ENCODE data around the gene ESPNL. TPM values are rescaled to one million over a fixed set of nuclear protein-coding genes. Genes with fewer than 3 reads are reported as not detected.
"Not testable (repeated sequence)": the region's sequence is repeated elsewhere in the genome, so short reads cannot be mapped to it uniquely, and the experiment has no call there.

Gene ESPNL
- total RNA-seq, 2 experiments from 2014 or later: 0.12 to 0.14 TPM

DNA sequence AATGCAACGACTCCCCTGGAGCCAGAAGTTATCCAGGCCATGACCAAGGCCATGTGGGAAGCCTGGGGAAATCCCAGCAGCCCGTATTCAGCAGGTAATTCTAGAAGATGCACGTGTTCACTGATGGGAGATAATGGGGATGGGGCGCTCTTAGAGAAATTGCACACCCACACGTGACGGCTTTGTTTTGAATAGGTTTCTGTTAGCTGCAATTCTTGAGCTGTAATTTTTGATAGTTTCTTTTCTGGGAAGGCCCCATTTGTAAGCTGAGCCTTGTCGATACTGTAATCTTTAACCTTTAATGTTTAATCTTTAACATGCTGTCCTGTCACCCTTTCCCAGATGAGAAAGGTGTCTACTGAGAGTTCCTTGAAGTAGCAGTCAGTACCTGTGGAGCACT lies 35.8 kb upstream of the ESPNL start:
- POLR2A ChIA-PET: no interaction called here
- CTCF ChIA-PET: interaction anchor here (0.8 kb wide), 1 partner anchor 96 kb away, joined by 4 read pairs; no protein-coding TSS in a partner anchor
- no peak overlapping the region for H3K4me3 Mint-ChIP-seq
- DNase-seq: no peak
- H3K27ac Mint-ChIP-seq: peak overlapping the region; percentile 26
- intact Hi-C loops (cut with micrococcal nuclease): loop anchor here (5.0 to 10.0 kb wide), 3 partner anchors 140 to 362 kb away; partner anchors contain the start of genes ILKAP and PER2
- peaks cover 21% of the 10 kb centered on the region for H3K9me3 Mint-ChIP-seq
- H3K36me3 Mint-ChIP-seq: peaks cover 53% of the 10 kb centered on the region
- peaks cover 76% of the 10 kb centered on the region for H3K4me1 Mint-ChIP-seq (ENCODE audit: low read depth)
- no peaks in the 10 kb centered on the region for H3K27me3 Mint-ChIP-seq

DNA sequence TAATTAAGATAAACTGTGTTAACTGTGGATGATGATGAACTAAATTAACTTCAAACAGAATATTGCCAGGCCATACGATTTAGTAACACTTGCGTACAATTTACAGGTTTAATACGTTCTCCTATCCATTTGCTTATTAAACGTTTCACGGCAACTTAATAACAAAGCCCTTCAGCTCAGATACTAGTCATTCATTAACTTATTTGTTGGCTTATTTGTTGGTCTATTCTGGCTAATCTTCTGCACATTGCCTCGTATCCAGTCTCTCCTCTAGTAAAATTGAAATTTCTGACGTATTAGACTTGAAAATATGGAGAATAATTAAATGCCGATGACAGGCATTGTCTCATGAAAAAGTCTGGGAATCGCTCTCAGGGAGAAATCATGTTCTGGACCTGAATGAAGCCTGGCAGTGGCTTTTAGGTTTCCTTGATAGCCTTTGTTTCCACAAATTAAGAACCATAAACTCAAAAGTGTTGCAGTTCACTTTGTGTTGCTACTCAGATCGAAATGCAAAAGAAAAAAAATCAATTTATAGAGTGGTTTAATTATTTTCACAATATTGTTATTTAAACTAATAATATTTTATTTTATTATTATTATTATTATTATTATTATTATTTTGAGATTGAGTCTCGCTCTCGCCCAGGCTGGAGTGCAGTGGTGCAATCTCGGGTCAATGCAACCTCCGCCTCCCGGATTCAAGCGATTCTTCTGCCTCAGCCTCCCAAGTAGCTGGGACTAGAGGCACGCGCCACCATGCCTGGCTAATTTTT lies 34.9 kb upstream of the ESPNL start:
- Mint-ChIP-seq H3K36me3 (peaks cover 59% of the 10 kb centered on the region), H3K4me3 (no peak overlapping the region), H3K9me3 (peaks cover 21% of the 10 kb centered on the region), H3K4me1 (ENCODE audit: low read depth) (peaks cover 75% of the 10 kb centered on the region), H3K27ac (no peak overlapping the region), H3K27me3 (no peaks in the 10 kb centered on the region)
- ChIA-PET POLR2A (no interaction called here), CTCF (interaction anchor here (0.8 kb wide), 1 partner anchor 96 kb away, joined by 4 read pairs; no protein-coding TSS in a partner anchor)
- intact Hi-C loops (cut with micrococcal nuclease): loop anchor here (10.0 kb wide), 2 partner anchors 140 to 220 kb away; partner anchors contain the start of genes ILKAP and PER2
- no peak for DNase-seq

DNA sequence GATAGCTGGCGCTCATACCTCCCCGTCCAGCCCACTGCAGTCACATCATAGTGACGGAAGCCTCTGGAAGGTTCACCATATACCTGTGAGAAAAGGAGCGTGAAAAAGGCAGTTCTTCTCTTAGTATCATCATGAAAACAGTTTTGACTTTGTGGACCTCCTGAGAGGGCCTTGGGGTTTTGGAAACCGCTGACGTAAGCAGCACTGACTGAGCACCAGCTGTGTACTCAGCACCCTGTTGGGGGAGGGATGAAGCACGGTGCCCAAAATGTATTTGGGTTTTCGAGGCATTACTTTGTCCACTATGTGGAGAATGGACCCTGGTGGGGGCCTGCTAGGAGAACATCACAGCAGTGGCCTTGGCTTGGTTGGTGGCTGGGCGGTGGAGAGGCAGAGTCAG lies 33.9 kb upstream of the ESPNL start:
- Mint-ChIP-seq H3K9me3 (peaks cover 21% of the 10 kb centered on the region), H3K27me3 (no peaks in the 10 kb centered on the region), H3K36me3 (peaks cover 62% of the 10 kb centered on the region), H3K27ac (peak overlapping the region; percentile 63), H3K4me1 (ENCODE audit: low read depth) (peaks cover 78% of the 10 kb centered on the region), H3K4me3 (no peak overlapping the region)
- no peak for DNase-seq
- intact Hi-C loops (cut with micrococcal nuclease): loop anchor here (10.0 kb wide), 2 partner anchors 139 to 219 kb away; partner anchors contain the start of genes ILKAP and PER2
- ChIA-PET CTCF (no interaction called here), POLR2A (no interaction called here)

DNA sequence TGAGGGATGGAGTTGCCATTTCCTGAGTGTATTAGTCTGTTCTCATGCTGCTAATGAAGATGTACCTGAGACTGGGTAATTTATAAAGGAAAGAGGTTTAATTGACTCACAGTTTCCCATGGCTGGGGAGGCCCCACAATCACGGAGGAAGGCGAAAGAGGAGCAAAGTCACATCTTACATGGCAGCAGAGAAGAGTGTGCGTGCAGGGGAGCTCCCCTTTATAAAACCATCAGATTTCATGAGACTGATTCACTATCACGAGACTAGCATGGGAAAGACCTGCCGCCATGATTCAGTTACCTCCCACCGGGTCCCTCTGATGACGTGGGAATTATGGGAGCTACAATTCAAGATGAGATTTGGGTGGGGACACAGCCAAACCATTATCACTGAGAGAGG lies 33.4 kb upstream of the ESPNL start:
- POLR2A ChIA-PET, CTCF ChIA-PET, H3K27me3 Mint-ChIP-seq, H3K4me3 Mint-ChIP-seq: not testable (repeated sequence)
- intact Hi-C loops (cut with micrococcal nuclease): loop anchor here (10.0 kb wide), 2 partner anchors 138 to 218 kb away; partner anchors contain the start of genes ILKAP and PER2
- Mint-ChIP-seq H3K36me3 (peaks cover 59% of the 10 kb centered on the region), H3K9me3 (peaks cover 21% of the 10 kb centered on the region), H3K27ac (peak overlapping the region; percentile 63), H3K4me1 (ENCODE audit: low read depth) (peaks cover 76% of the 10 kb centered on the region)
- DNase-seq: peak; percentile 56

DNA sequence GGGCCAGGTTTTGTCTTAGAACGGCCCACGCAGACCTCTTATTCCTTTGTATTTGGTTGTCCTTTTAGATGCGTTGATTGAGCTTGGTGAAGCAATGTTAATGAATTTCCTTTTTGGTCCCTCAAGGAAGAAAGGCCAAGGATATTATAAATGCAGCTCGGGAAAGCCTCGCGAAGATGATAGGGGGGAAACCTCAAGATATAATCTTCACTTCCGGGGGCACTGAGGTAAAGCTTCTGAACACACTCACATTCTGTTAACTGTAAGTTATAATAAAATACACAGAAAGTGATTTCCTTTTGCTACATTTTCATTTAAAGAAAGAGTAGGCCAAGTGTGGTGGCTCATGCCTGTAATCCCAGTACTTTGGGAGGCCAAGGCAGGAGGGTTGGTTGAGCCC lies 32.2 kb upstream of the ESPNL start:
- Mint-ChIP-seq H3K36me3 (peaks cover 70% of the 10 kb centered on the region), H3K9me3 (peaks cover 26% of the 10 kb centered on the region), H3K27ac (peak overlapping the region; percentile 63), H3K4me1 (ENCODE audit: low read depth) (peaks cover 70% of the 10 kb centered on the region), H3K4me3 (no peak overlapping the region), H3K27me3 (no peaks in the 10 kb centered on the region)
- ChIA-PET POLR2A (no interaction called here), CTCF (interaction anchor here (1.3 kb wide), 1 partner anchor 145 kb away, joined by 3 read pairs; no protein-coding TSS in a partner anchor)
- DNase-seq: no peak
- intact Hi-C loops (cut with micrococcal nuclease): loop anchor here (10.0 kb wide), 2 partner anchors 137 to 217 kb away; partner anchors contain the start of genes ILKAP and PER2

DNA sequence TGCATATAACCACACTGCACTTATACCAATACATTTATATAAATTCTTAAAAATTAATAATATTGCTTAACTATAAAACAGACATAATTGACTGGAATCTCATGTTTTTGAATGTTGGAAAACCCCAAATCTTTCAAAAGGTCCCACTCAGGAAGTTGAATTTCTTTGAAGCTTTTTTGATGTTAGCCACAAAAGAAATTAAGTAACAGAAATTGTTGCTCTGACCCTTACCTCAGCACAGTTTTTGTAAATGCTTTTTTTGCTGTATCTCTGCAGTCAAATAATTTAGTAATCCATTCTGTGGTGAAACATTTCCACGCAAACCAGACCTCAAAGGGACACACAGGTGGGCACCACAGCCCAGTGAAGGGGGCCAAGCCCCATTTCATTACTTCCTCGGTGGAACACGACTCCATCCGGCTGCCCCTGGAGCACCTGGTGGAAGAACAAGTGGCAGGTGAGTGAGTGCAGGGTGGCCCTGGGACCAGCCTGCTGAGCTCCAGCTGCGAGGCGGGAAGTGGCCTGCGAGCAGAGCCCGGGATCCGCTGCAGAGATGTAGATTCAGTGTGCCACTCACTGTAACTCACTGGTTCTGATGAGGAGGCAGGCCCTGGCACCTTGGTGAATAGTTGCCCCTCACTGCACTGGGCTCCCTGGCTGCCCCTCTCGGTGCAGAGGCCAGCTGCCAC lies 31.0 kb upstream of the ESPNL start:
- intact Hi-C loops (cut with micrococcal nuclease): loop anchor here (10.0 kb wide), 2 partner anchors 136 to 216 kb away; partner anchors contain the start of genes ILKAP and PER2
- ChIA-PET POLR2A (interaction anchor here (1.8 kb wide), 1 partner anchor 8 kb away, joined by 6 read pairs; the partner anchor contains the start of gene SCLY), CTCF (no interaction called here)
- Mint-ChIP-seq H3K4me1 (ENCODE audit: low read depth) (peaks cover 58% of the 10 kb centered on the region), H3K36me3 (peaks cover 78% of the 10 kb centered on the region), H3K9me3 (peaks cover 28% of the 10 kb centered on the region), H3K4me3 (peak overlapping the region; percentile 2), H3K27ac (peak overlapping the region; percentile 66), H3K27me3 (no peaks in the 10 kb centered on the region)
- peak; percentile 30 for DNase-seq

DNA sequence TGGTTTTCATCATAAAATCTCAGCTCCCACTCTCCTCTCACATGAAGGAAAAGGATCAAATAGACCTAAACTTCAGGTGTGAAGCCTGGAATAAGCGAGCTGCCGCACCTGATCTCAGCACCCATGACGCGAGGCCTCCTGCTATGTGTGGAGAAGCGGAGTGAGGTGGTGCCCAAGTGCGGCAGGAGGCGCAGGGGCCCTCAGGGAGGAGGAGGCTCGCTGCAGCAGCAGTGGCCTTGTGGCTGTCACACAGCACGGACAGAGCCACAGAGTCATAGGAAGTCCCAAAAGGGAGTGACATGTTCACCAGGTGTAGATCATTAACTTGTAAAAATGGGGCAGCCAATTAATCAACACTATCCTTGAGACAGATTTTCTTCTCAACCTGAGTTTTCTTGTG lies 30.3 kb upstream of the ESPNL start:
- DNase-seq: no peak
- peaks cover 77% of the 10 kb centered on the region for H3K36me3 Mint-ChIP-seq
- H3K27me3 Mint-ChIP-seq: no peaks in the 10 kb centered on the region
- ChIA-PET POLR2A (interaction anchor here (1.8 kb wide), 1 partner anchor 9 kb away, joined by 6 read pairs; the partner anchor contains the start of gene SCLY), CTCF (no interaction called here)
- peaks cover 28% of the 10 kb centered on the region for H3K9me3 Mint-ChIP-seq
- intact Hi-C loops (cut with micrococcal nuclease): loop anchor here (10.0 kb wide), 2 partner anchors 135 to 215 kb away; partner anchors contain the start of genes ILKAP and PER2
- no peak overlapping the region for H3K4me3 Mint-ChIP-seq
- peak overlapping the region; percentile 66 for H3K27ac Mint-ChIP-seq
- peaks cover 52% of the 10 kb centered on the region for H3K4me1 Mint-ChIP-seq (ENCODE audit: low read depth)

DNA sequence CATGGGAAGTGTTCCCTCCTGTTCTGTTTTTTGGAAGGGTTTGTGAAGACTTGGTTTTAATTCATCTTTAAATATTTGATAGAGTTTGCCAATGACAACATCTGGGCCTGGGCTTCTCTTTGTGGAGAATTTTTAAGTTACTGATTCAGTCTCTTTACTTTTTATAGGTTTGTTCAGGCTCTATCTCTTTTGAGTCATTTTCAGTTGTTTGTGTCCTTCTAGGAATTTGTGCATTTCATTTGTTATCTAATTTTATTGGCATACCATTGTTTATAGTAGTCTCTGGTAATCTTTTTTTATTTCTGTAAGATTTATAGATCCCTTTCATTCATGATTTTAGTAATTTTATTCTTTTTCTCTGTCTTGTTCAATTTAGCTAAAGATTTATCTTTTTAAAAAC lies 24.7 kb upstream of the ESPNL start:
- no peak overlapping the region for H3K27ac Mint-ChIP-seq
- intact Hi-C loops (cut with micrococcal nuclease): no loop called here
- H3K36me3 Mint-ChIP-seq: peaks cover 59% of the 10 kb centered on the region
- H3K4me1 Mint-ChIP-seq (ENCODE audit: low read depth): peaks cover 8% of the 10 kb centered on the region
- H3K9me3 Mint-ChIP-seq: peaks cover 7% of the 10 kb centered on the region
- H3K4me3 Mint-ChIP-seq: no peak overlapping the region
- ChIA-PET CTCF (no interaction called here), POLR2A (no interaction called here)
- no peaks in the 10 kb centered on the region for H3K27me3 Mint-ChIP-seq
- DNase-seq: no peak

DNA sequence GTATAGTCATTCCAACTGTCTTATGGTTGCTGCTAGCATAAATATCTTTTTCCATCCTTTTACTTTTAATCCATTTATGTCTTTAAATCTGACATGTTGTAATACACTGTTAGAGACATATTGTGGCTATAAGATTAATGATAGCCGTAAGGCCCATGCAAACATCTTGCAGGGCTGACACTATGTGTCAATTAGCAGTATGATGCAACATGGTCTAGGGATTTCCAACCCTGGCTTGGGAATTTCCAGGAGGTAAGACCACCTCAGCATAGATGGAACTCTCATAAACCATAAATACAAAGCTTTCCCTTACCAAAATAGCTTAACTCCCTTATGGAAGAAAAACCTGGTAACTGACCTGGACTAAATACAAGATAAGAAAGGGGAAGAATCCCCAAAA lies 22.8 kb upstream of the ESPNL start:
- no peak for DNase-seq
- Mint-ChIP-seq H3K36me3 (peaks cover 69% of the 10 kb centered on the region), H3K27me3 (no peaks in the 10 kb centered on the region), H3K27ac (no peak overlapping the region), H3K9me3 (peaks cover 7% of the 10 kb centered on the region), H3K4me1 (ENCODE audit: low read depth) (peaks cover 2% of the 10 kb centered on the region), H3K4me3 (no peak overlapping the region)
- CTCF ChIA-PET: interaction anchor here (0.7 kb wide), 1 partner anchor 99 kb away, joined by 3 read pairs; no protein-coding TSS in a partner anchor
- POLR2A ChIA-PET: no interaction called here
- intact Hi-C loops (cut with micrococcal nuclease): no loop called here

DNA sequence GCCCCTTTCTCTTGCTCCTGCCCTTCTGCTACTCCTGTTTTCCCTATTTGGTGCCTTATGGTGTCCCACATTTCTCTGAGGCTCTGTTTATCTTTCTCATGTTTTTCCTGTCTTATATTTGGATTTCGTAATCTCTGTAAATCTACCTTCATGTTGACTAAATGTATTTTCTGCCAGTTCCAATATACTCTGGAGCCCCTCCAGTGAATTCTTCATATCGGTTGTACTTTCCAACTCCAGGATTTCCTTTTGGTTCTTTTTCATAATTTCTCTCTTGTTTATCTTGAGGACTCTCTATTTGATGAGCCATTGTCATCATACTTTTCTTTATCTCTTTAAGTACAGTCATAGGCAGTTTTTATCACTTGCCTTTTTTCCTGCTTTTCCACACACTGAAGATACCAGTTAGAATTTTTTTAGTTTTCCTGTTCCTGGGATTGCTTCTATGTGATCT lies 20.2 kb upstream of the ESPNL start:
- no peaks in the 10 kb centered on the region for H3K9me3 Mint-ChIP-seq
- CTCF ChIA-PET: no interaction called here

DNA sequence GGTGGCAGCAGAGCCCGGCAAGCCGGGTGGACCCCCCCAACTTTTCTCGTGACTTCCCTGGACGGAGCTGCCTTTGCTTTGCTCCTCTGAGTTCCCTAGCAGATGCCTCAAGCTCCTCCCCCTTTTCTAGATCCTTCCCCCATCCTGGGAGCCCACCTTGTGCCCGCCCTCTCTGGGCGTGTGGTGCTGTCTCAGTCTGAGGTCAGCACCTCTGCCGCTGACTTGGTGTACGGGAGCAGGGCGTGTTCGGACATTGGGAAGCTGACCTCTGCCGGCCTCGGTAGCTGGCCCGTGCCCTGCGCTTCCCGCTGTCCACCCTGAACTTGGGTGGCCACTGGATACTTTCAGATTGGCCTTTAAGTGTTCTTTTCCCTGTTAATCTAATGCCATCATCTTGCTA lies 19.6 kb upstream of the ESPNL start:
- no peak for DNase-seq
- Mint-ChIP-seq H3K9me3 (no peaks in the 10 kb centered on the region), H3K36me3 (peaks cover 68% of the 10 kb centered on the region), H3K27me3 (no peaks in the 10 kb centered on the region), H3K27ac (no peak overlapping the region), H3K4me1 (ENCODE audit: low read depth) (no peaks in the 10 kb centered on the region), H3K4me3 (no peak overlapping the region)
- ChIA-PET POLR2A (no interaction called here), CTCF (no interaction called here)
- intact Hi-C loops (cut with micrococcal nuclease): no loop called here

More for the DNA sequence above, 20.2 kb upstream of the ESPNL start:
- peaks cover 67% of the 10 kb centered on the region for H3K36me3 Mint-ChIP-seq
- intact Hi-C loops (cut with micrococcal nuclease): no loop called here
- POLR2A ChIA-PET: no interaction called here
- no peak overlapping the region for H3K4me3 Mint-ChIP-seq
- no peaks in the 10 kb centered on the region for H3K27me3 Mint-ChIP-seq
- H3K4me1 Mint-ChIP-seq (ENCODE audit: low read depth): no peaks in the 10 kb centered on the region
- no peak overlapping the region for H3K27ac Mint-ChIP-seq
- no peak for DNase-seq

DNA sequence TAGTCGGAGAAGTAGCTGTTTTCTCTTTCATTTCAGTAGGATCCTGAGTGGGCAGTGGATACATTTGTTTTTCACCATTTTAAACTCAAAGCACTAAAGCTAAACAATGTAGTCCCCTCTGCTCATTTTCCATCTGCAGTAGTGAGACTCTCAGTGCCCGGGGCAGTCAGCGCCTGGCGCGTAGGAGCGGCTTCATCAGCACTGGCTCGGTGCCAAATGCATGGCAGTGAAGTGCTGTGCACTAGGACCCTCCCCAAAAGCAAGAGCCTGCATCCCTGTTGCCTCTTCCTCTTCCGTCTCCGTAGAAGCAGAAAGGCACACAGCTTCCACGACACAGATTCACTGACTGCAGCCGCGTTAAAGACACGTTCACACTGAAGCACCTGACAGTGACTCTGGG lies 19.0 kb upstream of the ESPNL start:
- no peak overlapping the region for H3K27ac Mint-ChIP-seq
- H3K27me3 Mint-ChIP-seq: no peaks in the 10 kb centered on the region
- ChIA-PET POLR2A (no interaction called here), CTCF (no interaction called here)
- intact Hi-C loops (cut with micrococcal nuclease): no loop called here
- peaks cover 68% of the 10 kb centered on the region for H3K36me3 Mint-ChIP-seq
- peak; percentile 4 for DNase-seq
- no peak overlapping the region for H3K4me3 Mint-ChIP-seq
- H3K4me1 Mint-ChIP-seq (ENCODE audit: low read depth): no peaks in the 10 kb centered on the region
- no peaks in the 10 kb centered on the region for H3K9me3 Mint-ChIP-seq

All from activated CD4-positive, alpha-beta memory T cell treated with anti-CD3 and anti-CD28 coated beads for 36 hours (primary cell).